ENCODE measurements around the gene FKRP. TPM values are rescaled to one million over a fixed set of nuclear protein-coding genes. Genes with fewer than 3 reads are reported as not detected.
"Not testable (repeated sequence)": the region's sequence is repeated elsewhere in the genome, so short reads cannot be mapped to it uniquely, and the experiment has no call there.

The FKRP gene
- total RNA-seq, 2 experiments from 2014 or later = 16.9 to 20.5 TPM

DNA sequence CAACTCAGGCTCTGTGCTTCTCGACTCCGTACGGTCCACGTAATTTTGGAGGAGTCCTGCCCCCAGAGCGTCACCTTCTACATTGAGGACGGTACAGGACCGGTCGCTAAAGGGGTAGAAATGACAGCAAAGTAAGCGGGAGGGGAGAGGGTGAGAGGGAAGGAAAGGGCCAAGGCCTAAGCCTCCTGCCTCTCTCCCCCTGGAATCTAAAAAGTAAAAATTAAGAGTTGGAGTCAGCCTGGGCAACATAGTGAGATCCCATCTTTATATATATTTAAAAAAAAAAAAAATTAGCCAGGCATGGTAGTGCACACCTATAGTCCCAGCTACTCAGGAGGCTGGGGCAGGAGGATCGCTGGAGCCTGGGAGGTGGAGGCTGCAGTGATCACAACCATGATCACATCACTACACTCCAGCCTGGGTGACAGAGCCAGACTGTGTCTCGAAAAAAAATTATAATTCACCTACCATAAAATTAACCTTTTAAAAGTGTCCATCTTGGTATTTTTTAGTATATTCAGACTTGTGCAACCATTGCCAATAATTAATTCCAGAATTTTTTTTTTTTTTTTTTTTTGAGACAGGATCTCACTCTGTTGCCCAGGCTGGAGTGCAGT is 29.9 kb downstream of the FKRP start:
- Mint-ChIP-seq H3K27me3 (no peaks in the 10 kb centered on the region), H3K4me3 (no peak overlapping the region), H3K36me3 (ENCODE audit: low read depth) (peaks cover 42% of the 10 kb centered on the region), H3K4me1 (peaks cover 20% of the 10 kb centered on the region), H3K27ac (no peak overlapping the region), H3K9me3 (no peaks in the 10 kb centered on the region)
- CTCF ChIA-PET = interaction anchor here (0.6 kb wide), 1 partner anchor 14 kb away, joined by 3 read pairs; no protein-coding TSS in a partner anchor
- POLR2A ChIA-PET = interaction anchor here (0.7 kb wide), 1 partner anchor 69 kb away, joined by 3 read pairs; no protein-coding TSS in a partner anchor
- DNase-seq = no peak

DNA sequence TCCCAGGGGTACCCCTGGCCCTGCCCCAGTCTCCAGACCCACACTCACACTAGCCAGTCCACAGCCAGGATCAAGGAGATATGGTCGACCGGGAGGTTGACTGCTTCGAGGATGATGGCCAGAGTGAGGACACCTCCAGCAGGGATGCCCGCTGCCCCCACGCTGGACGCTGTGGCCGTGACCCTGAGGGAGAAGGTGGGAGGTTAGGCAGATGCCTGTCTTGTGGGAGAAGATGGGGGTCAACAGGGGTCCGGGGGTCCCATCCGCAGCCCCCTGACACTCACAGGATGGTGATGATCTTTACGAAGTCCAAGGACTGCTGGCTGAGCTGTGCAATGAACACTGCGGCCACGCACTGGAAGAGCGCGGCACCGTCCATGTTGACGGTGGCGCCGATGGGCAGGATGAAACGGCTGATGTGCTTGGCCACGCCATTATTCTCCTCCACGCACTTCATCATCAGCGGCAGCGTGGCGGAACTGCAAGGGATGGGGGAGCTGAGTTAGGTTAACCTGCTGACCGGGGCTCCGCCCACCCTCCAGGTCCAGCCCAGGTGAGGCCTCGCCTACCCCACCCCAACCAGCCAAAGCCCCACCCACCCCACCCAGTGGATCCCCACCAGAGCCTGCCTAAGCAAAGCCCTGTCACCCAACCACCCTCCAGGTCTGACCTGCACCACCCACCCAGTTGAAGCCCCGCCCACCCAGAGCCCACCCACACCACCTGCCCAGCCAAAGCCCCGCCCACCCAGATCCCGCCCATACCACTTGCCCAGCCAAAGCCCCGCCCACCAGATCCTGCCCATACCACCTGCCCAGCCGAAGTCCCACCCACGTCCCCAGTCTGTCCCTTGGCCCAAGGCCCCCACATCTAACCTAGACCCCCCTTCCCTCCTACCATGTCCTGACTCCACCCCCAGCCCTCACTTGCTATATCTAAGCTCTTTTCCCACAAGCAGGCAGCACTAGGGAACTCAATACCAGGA is 31.4 kb downstream of the FKRP start:
- ChIA-PET POLR2A (interaction anchor here (0.8 kb wide), 1 partner anchor 11 kb away, joined by 4 read pairs; no protein-coding TSS in a partner anchor), CTCF (interaction anchor here (0.6 to 1.8 kb wide), 3 partner anchors 10 to 124 kb away, joined by 3 to 6 read pairs (median 4); partner anchors contain the start of gene SLC1A5)
- Mint-ChIP-seq H3K36me3 (ENCODE audit: low read depth) (peaks cover 53% of the 10 kb centered on the region), H3K9me3 (no peaks in the 10 kb centered on the region), H3K4me1 (peaks cover 28% of the 10 kb centered on the region), H3K27ac (no peak overlapping the region), H3K4me3 (no peak overlapping the region), H3K27me3 (no peaks in the 10 kb centered on the region)
- no peak for DNase-seq

DNA sequence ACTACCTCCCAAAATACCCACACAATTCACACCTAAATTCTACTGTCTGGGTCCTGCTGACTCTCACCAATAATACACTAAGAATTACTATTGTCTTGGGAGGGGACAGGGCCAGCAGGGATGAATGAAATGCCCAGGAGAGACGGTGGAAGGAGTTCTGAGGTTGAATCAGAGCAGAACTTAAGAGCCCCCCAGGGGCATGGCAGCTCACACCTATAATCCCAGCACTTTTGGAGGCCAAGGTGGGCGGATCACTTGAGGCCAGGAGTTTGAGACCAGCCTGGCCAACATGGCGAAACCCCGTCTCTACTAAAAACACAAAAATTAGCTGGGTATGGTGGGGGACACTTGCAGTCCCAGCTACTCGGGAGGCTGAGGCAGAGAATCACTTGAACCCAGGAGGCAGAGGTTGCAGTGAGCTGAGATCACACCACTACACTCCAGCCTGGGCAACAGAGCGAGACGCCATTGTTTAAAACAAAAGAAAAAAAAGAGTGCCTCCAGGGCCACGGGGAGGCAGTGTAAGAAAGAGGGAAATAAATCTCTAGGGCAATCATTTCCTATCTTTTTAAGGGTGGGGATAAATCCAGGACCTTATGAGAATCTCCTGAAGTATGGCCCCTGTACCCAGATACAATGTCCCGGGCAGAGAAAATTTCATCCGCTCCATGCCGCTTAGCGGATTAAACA is 32.2 kb downstream of the FKRP start:
- CTCF ChIA-PET = interaction anchor here (0.6 to 1.8 kb wide), 4 partner anchors 10 to 125 kb away, joined by 3 to 6 read pairs (median 4); partner anchors contain the start of gene SLC1A5
- not testable (repeated sequence) for H3K27ac Mint-ChIP-seq, H3K9me3 Mint-ChIP-seq, H3K27me3 Mint-ChIP-seq, DNase-seq, H3K4me3 Mint-ChIP-seq
- POLR2A ChIA-PET = interaction anchor here (0.8 kb wide), 1 partner anchor 12 kb away, joined by 4 read pairs; no protein-coding TSS in a partner anchor
- Mint-ChIP-seq H3K36me3 (ENCODE audit: low read depth) (peaks cover 60% of the 10 kb centered on the region), H3K4me1 (peaks cover 35% of the 10 kb centered on the region)

DNA sequence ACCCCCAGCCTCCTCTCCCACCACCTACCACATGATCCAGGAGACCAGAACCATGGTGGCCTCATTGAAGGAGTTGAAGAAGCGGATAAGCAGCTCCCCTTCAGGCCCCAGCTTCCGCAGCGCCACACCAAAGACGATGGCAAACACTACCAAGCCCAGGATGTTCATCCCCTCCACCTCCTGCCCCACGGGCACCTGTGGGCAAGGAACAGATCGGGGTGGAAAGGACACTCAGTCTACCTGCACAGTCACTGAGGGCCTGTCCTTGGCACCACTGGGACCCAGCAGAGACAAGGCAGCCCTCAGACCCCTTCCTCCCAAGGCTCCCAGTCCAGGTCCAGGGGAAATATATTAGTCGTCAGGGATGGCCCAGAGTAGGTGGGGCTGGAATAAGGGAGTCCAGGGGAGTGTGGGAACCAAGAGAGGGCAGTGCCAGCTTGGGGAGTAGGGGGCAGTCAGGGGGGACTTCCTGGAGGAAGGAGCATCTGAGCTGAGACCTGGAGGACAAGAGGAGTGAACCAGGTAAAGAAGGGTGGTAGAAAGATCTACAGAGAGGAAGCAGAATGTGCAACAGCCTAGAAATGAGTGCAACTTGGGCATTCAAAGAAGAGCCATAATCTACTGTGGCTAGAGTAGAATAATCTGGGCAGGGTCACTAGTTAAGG is 36.6 kb downstream of the FKRP start:
- POLR2A ChIA-PET = no interaction called here
- H3K9me3 Mint-ChIP-seq = no peaks in the 10 kb centered on the region
- peaks cover 68% of the 10 kb centered on the region for H3K36me3 Mint-ChIP-seq (ENCODE audit: low read depth)
- no peaks in the 10 kb centered on the region for H3K27me3 Mint-ChIP-seq
- peak overlapping the region; percentile 97 for H3K4me3 Mint-ChIP-seq
- peak overlapping the region; percentile 79 for H3K27ac Mint-ChIP-seq
- peaks cover 63% of the 10 kb centered on the region for H3K4me1 Mint-ChIP-seq
- CTCF ChIA-PET = interaction anchor here (1.4 to 1.9 kb wide), 2 partner anchors 16 to 58 kb away, joined by 3 to 9 read pairs; no protein-coding TSS in a partner anchor
- no peak for DNase-seq

DNA sequence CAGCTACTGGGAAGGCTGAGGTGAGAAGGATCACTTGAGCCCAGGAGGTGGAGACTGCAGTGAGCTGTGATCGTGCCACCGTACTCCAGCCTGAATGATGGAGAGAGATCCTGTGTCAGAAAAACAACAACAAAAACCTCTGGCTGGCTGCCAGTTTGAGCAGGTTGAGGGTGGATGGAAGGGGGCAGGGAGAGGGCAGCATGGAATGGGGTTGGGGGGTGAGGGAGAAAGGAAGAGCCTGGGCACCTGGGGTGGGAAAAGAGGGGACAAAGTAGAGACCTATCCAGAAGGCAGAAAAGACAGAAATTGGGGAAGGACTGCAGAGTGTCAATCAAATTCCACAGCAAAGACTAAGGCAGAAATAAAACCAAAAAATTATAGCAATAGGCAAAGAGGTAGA is 37.8 kb downstream of the FKRP start:
- H3K4me1 Mint-ChIP-seq = peaks cover 57% of the 10 kb centered on the region
- POLR2A ChIA-PET = no interaction called here

DNA sequence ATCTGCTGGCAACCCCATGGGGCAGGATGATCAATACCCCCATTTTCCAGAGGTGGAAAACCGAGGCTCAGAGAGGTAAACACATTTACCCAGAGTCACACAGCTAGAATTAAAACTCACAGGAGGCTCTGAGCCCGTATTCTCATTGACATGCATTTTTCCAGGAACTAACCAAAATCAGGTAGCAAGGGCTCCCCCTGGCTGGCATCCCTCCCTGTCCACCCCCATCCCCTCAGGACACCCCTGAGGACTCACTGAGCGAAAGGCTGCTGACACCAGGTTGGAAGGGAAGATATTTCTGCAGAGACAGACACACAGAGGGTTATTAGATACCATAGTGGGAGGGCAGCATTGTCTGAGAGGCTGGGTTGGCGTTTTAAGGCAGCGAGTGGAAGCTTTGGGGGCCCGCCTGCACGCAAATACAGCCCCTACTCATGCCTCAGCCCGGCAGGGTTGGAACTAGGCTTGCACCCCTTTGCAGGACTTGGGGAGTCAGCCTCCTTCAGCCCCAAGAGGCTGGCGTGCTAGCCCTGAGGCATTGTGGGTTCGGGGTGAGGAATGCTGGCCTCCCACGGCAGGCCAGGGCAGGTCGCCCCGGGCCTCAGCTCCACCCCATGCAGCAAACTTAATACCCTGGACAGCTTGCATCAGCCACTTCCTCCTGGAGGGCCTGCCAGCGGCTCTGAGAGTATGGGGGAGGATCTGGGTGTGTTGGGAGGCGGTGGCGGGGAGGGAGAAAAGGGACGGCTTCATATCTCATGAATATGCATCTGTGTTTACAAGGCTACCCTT is 38.6 kb downstream of the FKRP start:
- H3K9me3 Mint-ChIP-seq = no peaks in the 10 kb centered on the region
- ChIA-PET CTCF (interaction anchor here (1.0 to 2.5 kb wide), 9 partner anchors 12 to 95 kb away, joined by 3 to 16 read pairs (median 4); no protein-coding TSS in a partner anchor), POLR2A (interaction anchor here (0.6 kb wide), 1 partner anchor 30 kb away, joined by 3 read pairs; no protein-coding TSS in a partner anchor)
- peaks cover 60% of the 10 kb centered on the region for H3K4me1 Mint-ChIP-seq
- peak; percentile 70 for DNase-seq
- peaks cover 51% of the 10 kb centered on the region for H3K36me3 Mint-ChIP-seq (ENCODE audit: low read depth)
- H3K27ac Mint-ChIP-seq = peak overlapping the region; percentile 93
- peak overlapping the region; percentile 97 for H3K4me3 Mint-ChIP-seq
- H3K27me3 Mint-ChIP-seq = no peaks in the 10 kb centered on the region

More for the DNA sequence above, 37.8 kb downstream of the FKRP start:
- Mint-ChIP-seq H3K9me3 (no peaks in the 10 kb centered on the region), H3K27me3 (no peaks in the 10 kb centered on the region), H3K36me3 (ENCODE audit: low read depth) (peaks cover 58% of the 10 kb centered on the region), H3K27ac (peak overlapping the region; percentile 93), H3K4me3 (peak overlapping the region; percentile 97)
- CTCF ChIA-PET = interaction anchor here (0.6 to 2.5 kb wide), 7 partner anchors 11 to 159 kb away, joined by 3 to 16 read pairs (median 5); no protein-coding TSS in a partner anchor
- no peak for DNase-seq

DNA sequence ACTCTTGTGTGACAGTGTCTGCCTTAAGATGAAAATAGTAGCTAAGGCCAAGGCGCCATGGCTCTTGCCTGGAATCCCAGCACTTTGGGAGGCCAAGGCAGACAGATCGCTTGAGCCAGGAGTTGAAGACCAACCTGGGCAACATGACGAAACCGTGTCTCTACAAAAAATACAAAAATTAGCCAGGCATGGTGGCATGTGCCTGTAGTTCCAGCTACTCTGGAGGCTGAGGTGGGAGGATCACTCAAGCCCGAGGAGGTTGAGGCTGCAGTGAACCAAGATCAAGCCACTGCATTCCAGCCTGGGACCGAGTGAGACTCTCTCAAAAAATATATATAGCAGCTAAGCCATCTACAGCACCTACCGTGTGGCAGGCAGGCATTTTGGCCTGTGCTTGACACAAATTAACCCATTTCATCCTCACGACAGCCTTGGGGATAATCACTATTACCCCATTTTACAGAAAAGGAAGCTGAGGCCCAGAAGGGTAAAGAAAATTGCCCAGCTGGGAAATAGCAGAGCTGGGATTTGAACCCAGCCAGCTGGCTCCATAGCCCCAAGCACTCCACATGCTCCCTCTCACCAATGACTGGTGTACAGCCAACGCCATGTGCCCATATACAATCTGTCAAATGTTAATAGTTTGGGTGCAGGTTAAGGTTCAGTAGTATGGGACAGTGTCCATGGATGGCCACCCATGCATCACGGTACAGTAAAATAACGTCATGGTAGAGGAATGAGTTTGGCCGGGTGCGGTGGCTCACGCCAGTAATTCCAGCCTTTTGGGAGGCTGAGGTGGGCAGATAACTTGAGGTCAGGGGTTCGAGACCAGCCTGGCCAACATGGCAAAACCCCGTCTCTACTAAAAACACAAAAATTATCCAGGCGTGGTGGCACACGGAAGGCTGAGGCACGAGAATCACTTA is 39.5 kb downstream of the FKRP start:
- Mint-ChIP-seq H3K9me3 (no peaks in the 10 kb centered on the region), H3K4me3 (peak overlapping the region; percentile 97), H3K27ac (peak overlapping the region; percentile 93), H3K27me3 (no peaks in the 10 kb centered on the region), H3K36me3 (ENCODE audit: low read depth) (peaks cover 48% of the 10 kb centered on the region), H3K4me1 (peaks cover 62% of the 10 kb centered on the region)
- CTCF ChIA-PET = interaction anchor here (1.0 to 2.5 kb wide), 7 partner anchors 13 to 71 kb away, joined by 3 to 16 read pairs (median 5); no protein-coding TSS in a partner anchor
- POLR2A ChIA-PET = no interaction called here
- DNase-seq = no peak

DNA sequence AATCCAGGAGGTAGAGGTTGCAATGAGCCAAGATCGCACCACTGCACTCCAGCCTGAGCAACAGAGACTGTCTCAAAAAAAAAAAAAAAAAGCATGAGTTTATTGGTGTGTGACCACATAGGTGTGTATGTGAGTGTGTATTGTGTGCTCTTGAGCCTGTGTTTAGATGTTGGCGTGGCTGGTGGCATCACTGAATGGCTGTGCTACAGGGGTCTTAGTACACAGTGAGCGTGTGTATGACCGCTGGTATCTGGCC is 40.1 kb downstream of the FKRP start:
- Mint-ChIP-seq H3K4me3 (peak overlapping the region; percentile 97), H3K9me3 (no peaks in the 10 kb centered on the region), H3K27ac (peak overlapping the region; percentile 93), H3K27me3 (no peaks in the 10 kb centered on the region), H3K36me3 (ENCODE audit: low read depth) (peaks cover 47% of the 10 kb centered on the region), H3K4me1 (peaks cover 62% of the 10 kb centered on the region)
- ChIA-PET CTCF (interaction anchor here (2.2 to 2.5 kb wide), 2 partner anchors 19 to 55 kb away, joined by 8 to 16 read pairs; no protein-coding TSS in a partner anchor), POLR2A (no interaction called here)
- no peak for DNase-seq

DNA sequence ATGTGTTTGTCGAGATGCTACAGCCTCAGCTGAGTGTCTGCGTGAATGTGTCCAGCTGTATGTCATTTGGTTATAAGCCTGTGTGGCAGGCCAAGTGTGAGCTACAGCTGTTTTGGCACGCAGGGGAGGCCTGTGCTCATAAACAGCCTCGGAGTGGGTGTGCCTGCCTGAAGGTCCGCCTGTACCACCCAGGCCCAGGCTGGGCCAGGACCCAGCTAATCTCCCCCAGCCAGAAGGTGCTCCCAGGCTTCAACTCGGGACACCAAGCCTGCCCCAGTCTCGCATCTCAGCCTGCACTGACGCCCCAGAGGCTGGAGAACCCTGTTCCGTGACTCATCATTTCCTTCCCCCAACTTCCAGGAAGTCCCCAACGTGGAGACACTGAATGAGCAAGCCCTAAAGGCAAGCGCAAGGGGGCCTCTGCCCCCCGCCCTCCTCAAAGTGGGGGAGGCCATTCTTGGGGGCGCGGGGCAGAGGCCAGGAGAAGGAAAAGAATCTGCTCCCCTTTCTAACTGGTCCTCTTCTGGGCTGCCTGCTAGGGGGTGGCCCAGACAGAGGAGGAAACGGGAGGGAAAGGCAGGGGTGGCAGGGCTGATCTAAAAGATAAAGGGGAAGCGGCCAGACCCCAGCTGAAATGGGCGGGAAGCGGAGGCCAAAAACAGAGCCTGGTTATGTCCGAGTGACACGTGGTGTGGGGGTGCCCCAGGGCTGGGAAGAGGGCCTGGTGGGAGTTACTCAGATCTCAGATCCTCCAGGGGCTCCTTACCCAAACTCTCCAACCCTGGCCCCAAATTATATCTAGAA is 40.6 kb downstream of the FKRP start:
- ChIA-PET POLR2A (no interaction called here), CTCF (interaction anchor here (0.6 to 2.2 kb wide), 3 partner anchors 11 to 1318 kb away, joined by 4 to 9 read pairs (median 6); no protein-coding TSS in a partner anchor)
- Mint-ChIP-seq H3K27ac (peak overlapping the region; percentile 93), H3K4me3 (peak overlapping the region; percentile 97), H3K9me3 (no peaks in the 10 kb centered on the region), H3K36me3 (ENCODE audit: low read depth) (peaks cover 43% of the 10 kb centered on the region), H3K27me3 (no peaks in the 10 kb centered on the region), H3K4me1 (peaks cover 67% of the 10 kb centered on the region)
- peak; percentile 87 for DNase-seq

DNA sequence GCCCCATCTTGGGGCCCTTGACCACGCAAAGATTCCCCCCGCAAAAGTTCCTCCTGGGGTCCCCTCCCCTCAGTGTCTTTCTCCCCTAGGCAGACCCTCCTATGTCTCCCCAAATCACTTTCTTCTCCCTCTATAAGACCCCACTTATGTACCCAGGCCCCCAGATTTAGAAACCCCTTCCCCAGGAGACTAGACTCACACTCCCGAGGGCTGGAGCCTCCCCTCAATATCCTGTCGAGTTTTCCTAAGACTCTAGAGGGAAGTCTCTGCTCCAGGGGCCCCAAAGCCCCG is 41.1 kb downstream of the FKRP start:
- Mint-ChIP-seq H3K36me3 (ENCODE audit: low read depth) (peaks cover 37% of the 10 kb centered on the region), H3K9me3 (no peaks in the 10 kb centered on the region), H3K27ac (peak overlapping the region; percentile 93), H3K4me1 (peaks cover 67% of the 10 kb centered on the region), H3K27me3 (no peaks in the 10 kb centered on the region), H3K4me3 (peak overlapping the region; percentile 97)
- ChIA-PET CTCF (interaction anchor here (1.3 to 2.2 kb wide), 4 partner anchors 10 to 265 kb away, joined by 3 to 9 read pairs (median 5); no protein-coding TSS in a partner anchor), POLR2A (no interaction called here)
- no peak for DNase-seq
